A549 (cell line): ENCODE results near the gene KCNIP3. TPM values are rescaled to one million over a fixed set of nuclear protein-coding genes. Genes with fewer than 3 reads are reported as not detected.

Experiments used
- ATAC-seq, 2 experiments: fragments of 200-7000 bp in 1 of 2; fragments of >200 bp in 1 of 2; cut with Nextera tagmentation in 1 of 2; cut with Tn5 transposase in 1 of 2; 3 replicates each; pipeline versions ENCODE4 v1.8.0 to v1.9.1; 2018 to 2020; ENCODE audit warnings: mild to moderate bottlenecking in 1 of 2, moderate library complexity in 1 of 2
- CTCF ChIA-PET: fragments of 300-600 bp; sonication (Branson Sonifier 250); formaldehyde crosslinking; extraction: SDS; loops from one replicate; lab custom pipeline; 2021; ENCODE audit warnings: antibody characterized with exemption, inconsistent platforms; lab: Yijun Ruan, JAX
- POLR2A ChIA-PET: fragments of 350-600 bp; formaldehyde crosslinking; extraction: SDS; loops from one replicate; lab custom pipeline; 2021; ENCODE audit warnings: antibody characterized with exemption, inconsistent platforms; lab: Yijun Ruan, JAX
- DNase-seq, 2 experiments: peaks; one replicate each; pipeline versions ENCODE4 v3.0.0 to v3.0.0-alpha.2; 2011 to 2016; ENCODE audit warnings: low read depth in 1 of 2, low spot score in 1 of 2
- FAIRE-seq: peaks from 2 replicates; lab custom pipeline; 2011; peaks lifted over from hg19 to GRCh38; lab: Jason Lieb, UNC
- H3K27ac ChIP-seq, 2 experiments: fragments of >200 bp; sonication (Bioruptor Twin); formaldehyde crosslinking; 3 replicates each; pipeline ENCODE4 v1.5.1; 2016 to 2017
- H3K4me1 ChIP-seq: fragments of >200 bp; sonication (Bioruptor Twin); formaldehyde crosslinking; 3 replicates; pipeline ENCODE4 v1.6.1; 2016
- H3K4me2 ChIP-seq: fragments of >200 bp; sonication (Bioruptor Twin); formaldehyde crosslinking; 3 replicates; pipeline ENCODE4 v1.6.1; 2016
- H3K4me3 ChIP-seq: fragments of >200 bp; sonication (Bioruptor Twin); formaldehyde crosslinking; 3 replicates; pipeline ENCODE4 v1.5.1; 2016
- H3K9me3 ChIP-seq: fragments of >200 bp; sonication (Bioruptor Twin); formaldehyde crosslinking; 3 replicates; pipeline ENCODE4 v1.6.1; 2016
- BHLHE40 ChIP-seq: IDR thresholded peaks from 2 replicates; pipeline ENCODE4 v1.6.1; 2012; ENCODE audit warnings: low read depth, low read length, inconsistent platforms
- CBX8 ChIP-seq: fragments of 200-600 bp; sonication (generic); IDR thresholded peaks from 2 replicates; pipeline ENCODE4 v1.6.1; 2016
- CEBPB ChIP-seq, 2 experiments: fragments of >200 bp in 1 of 2; sonication (Bioruptor Twin) in 1 of 2; formaldehyde crosslinking in 1 of 2; IDR thresholded peaks; 2 replicates each; pipeline ENCODE4 v1.6.1; 2012 to 2016
- CHD4 ChIP-seq: fragments of 200-600 bp; sonication (generic); IDR thresholded peaks from 2 replicates; pipeline ENCODE4 v1.6.1; 2016; ENCODE audit warnings: antibody characterized with exemption, mild to moderate bottlenecking, borderline replicate concordance
- CTCF ChIP-seq: fragments of >200 bp; sonication (Bioruptor Twin); formaldehyde crosslinking; IDR thresholded peaks from 3 replicates; pipeline ENCODE4 v1.5.1; 2016
- E2F6 ChIP-seq: IDR thresholded peaks from 2 replicates; pipeline ENCODE4 v1.6.1; 2012; ENCODE audit warnings: low read depth, borderline replicate concordance
- EHF ChIP-seq: fragments of 250-450 bp; sonication (Bioruptor Pico); IDR thresholded peaks from 2 replicates; pipeline ENCODE4 v1.5.0; 2020; ENCODE audit warnings: mild to moderate bottlenecking
- EHMT2 ChIP-seq: fragments of 200-600 bp; sonication (generic); IDR thresholded peaks from 2 replicates; pipeline ENCODE4 v1.6.1; 2016; ENCODE audit warnings: antibody characterized with exemption, low read depth, mild to moderate bottlenecking, moderate library complexity
- ELK1 ChIP-seq: fragments of 150-350 bp; IDR thresholded peaks from 2 replicates; pipeline ENCODE4 v1.6.1; 2014; ENCODE audit warnings: low read depth, mild to moderate bottlenecking, low read length
- GATA3 ChIP-seq: IDR thresholded peaks from 2 replicates; pipeline ENCODE4 v1.6.1; 2012; ENCODE audit warnings: borderline replicate concordance
- HES2 ChIP-seq: fragments of >200 bp; sonication (Bioruptor Twin); formaldehyde crosslinking; IDR thresholded peaks from 2 replicates; pipeline ENCODE4 v1.6.1; 2016
- HEYL ChIP-seq: fragments of 250-450 bp; sonication (Bioruptor Pico); IDR thresholded peaks from 2 replicates; pipeline ENCODE4 v1.8.0; 2021; ENCODE audit warnings: mild to moderate bottlenecking, moderate library complexity
- JUN ChIP-seq, 2 experiments: fragments of >200 bp; sonication (Bioruptor Twin); formaldehyde crosslinking; IDR thresholded peaks; 2 replicates in 1 of 2; 3 replicates in 1 of 2; pipeline ENCODE4 v1.6.1; 2016 to 2017
- JUNB ChIP-seq: fragments of >200 bp; sonication (Bioruptor Twin); formaldehyde crosslinking; IDR thresholded peaks from 2 replicates; pipeline ENCODE4 v1.6.1; 2016
- KDM5A ChIP-seq: fragments of 200-600 bp; sonication (generic); IDR thresholded peaks from 2 replicates; pipeline ENCODE4 v1.6.1; 2016; ENCODE audit warnings: antibody characterized with exemption, mild to moderate bottlenecking
- MAFK ChIP-seq: fragments of 450-650 bp; IDR thresholded peaks from 2 replicates; pipeline ENCODE4 v1.6.1; 2014; ENCODE audit not compliant: partially characterized antibody
- MAZ ChIP-seq: fragments of 150-350 bp; IDR thresholded peaks from 2 replicates; pipeline ENCODE4 v1.6.1; 2014; ENCODE audit warnings: antibody characterized with exemption, low read depth, low read length, borderline replicate concordance
- NPAS2 ChIP-seq: fragments of 250-450 bp; sonication (Bioruptor Pico); IDR thresholded peaks from 2 replicates; pipeline ENCODE4 v1.8.0; 2022; ENCODE audit warnings: mild to moderate bottlenecking, moderate library complexity, borderline replicate concordance
- NR3C1 ChIP-seq: fragments of >200 bp; sonication (Bioruptor Twin); formaldehyde crosslinking; IDR thresholded peaks from 3 replicates; pipeline ENCODE4 v1.6.1; 2017
- RAD21 ChIP-seq, 2 experiments: fragments of >200 bp in 1 of 2; sonication (Bioruptor Twin) in 1 of 2; formaldehyde crosslinking in 1 of 2; IDR thresholded peaks in 1 of 2; conservative IDR thresholded peaks in 1 of 2; 2 replicates in 1 of 2; 3 replicates in 1 of 2; pipeline ENCODE4 v1.6.1; 2012 to 2018; ENCODE audit warnings: inconsistent platforms in 1 of 2
- RARB ChIP-seq: fragments of 250-450 bp; sonication (Bioruptor Pico); IDR thresholded peaks from 2 replicates; pipeline ENCODE4 v1.8.0; 2021; ENCODE audit warnings: mild to moderate bottlenecking, moderate library complexity
- REST ChIP-seq: fragments of 200-600 bp; sonication (generic); IDR thresholded peaks from 2 replicates; pipeline ENCODE4 v1.6.1; 2016; ENCODE audit warnings: antibody characterized with exemption, mild to moderate bottlenecking, moderate library complexity
- RFX5 ChIP-seq: fragments of 450-650 bp; IDR thresholded peaks from 2 replicates; pipeline ENCODE4 v1.7.1; 2014; ENCODE audit warnings: antibody characterized with exemption, mild to moderate bottlenecking, moderate library complexity
- ZSCAN20 ChIP-seq: fragments of 250-450 bp; sonication (Bioruptor Pico); IDR thresholded peaks from 2 replicates; pipeline ENCODE4 v1.8.0; 2022; ENCODE audit warnings: mild to moderate bottlenecking, moderate library complexity
- WGBS: methylation state at CpG from one replicate; pipeline ENCODE4 v1.1.6; 2017; ENCODE audit errors: missing lambda C conversion rate; 5-methylcytosine and 5-hydroxymethylcytosine counted together
- polyA plus RNA-seq, 4 experiments: library from polyadenylated mRNA; depleted of rRNA in 3 of 4; stranded (reverse); fragments of >200 nt; fragmentation: RNase III in 1 of 4; extraction: RNeasy Plus Mini Kit Qiagen cat#74134 plus additional on column Dnase treatment in 1 of 4; gene quantifications; 2 replicates in 3 of 4; 3 replicates in 1 of 4; pipeline ENCODE4 v1.2.3, GENCODE V29; 2011 to 2017

The KCNIP3 gene
- polyA plus RNA-seq, 2 of the 4 experiments (the other 2 are of a cell fraction), result 0.13 to 0.84 TPM

- ChIA-PET POLR2A (no interaction called here), CTCF (interaction anchor here (0.6 kb wide), 1 partner anchor 10 kb away, joined by 3 read pairs; no protein-coding TSS in a partner anchor)
- Histone ChIP-seq H3K4me1 (no peaks in the 10 kb centered on the region), H3K4me3 (no peak overlapping the region), H3K27ac (no peak overlapping the region), H3K4me2 (no peak overlapping the region), H3K9me3 (peaks cover 26% of the 10 kb centered on the region)
- WGBS, result 52% methylated on average over 15 of the region's 19 CpGs
- FAIRE-seq (no peak), DNase-seq (no peak), ATAC-seq (no peak)
- TF ChIP-seq EHF (CRISPR knock-in tag) (no peak), JUN (IDR thresholded peaks at IDR 0.05) (no peak), RAD21 (conservative IDR thresholded peaks at IDR 0.05 in 1 of 2, IDR thresholded peaks at IDR 0.05 in 1 of 2) (no peak), REST (no peak), RFX5 (no peak), JUNB (no peak), MAZ (no peak), KDM5A (no peak)
Measured at GRCh38 chr2:95294579-95295250, 2.4 kb upstream of the KCNIP3 start.

GRCh38 chr2:95295376-95295775 lies 1.8 kb upstream of the KCNIP3 start:
- WGBS, result 56% methylated on average over 6 of the region's 6 CpGs

More at GRCh38 chr2:95295376-95295775, 1.8 kb upstream of the KCNIP3 start:
- CTCF ChIA-PET, result interaction anchor here (0.6 kb wide), 1 partner anchor 11 kb away, joined by 3 read pairs; no protein-coding TSS in a partner anchor
- TF ChIP-seq NR3C1 (no peak), ZSCAN20 (no peak), CTCF (no peak), E2F6 (no peak), GATA3 (no peak), CHD4 (no peak), RFX5 (no peak), MAFK (no peak), RARB (CRISPR knock-in tag) (no peak), HEYL (CRISPR knock-in tag) (no peak), CEBPB (IDR thresholded peaks at IDR 0.05) (no peak), CBX8 (no peak), ELK1 (no peak), BHLHE40 (no peak), REST (no peak), KDM5A (no peak), NPAS2 (CRISPR knock-in tag) (no peak), EHMT2 (no peak), HES2 (no peak)
- TF ChIP-seq, all 56 proteins: peak for 0
- no peak overlapping the region for H3K27ac ChIP-seq
- H3K9me3 ChIP-seq, result peaks cover 19% of the 10 kb centered on the region
- H3K4me3 ChIP-seq, result no peak overlapping the region
- ATAC-seq (no peak), DNase-seq (no peak), FAIRE-seq (no peak)
- no peak overlapping the region for H3K4me2 ChIP-seq
- POLR2A ChIA-PET, result no interaction called here
- no peaks in the 10 kb centered on the region for H3K4me1 ChIP-seq
